H9 (cell line): ENCODE data around the gene ACAT1. TPM values are rescaled to one million over a fixed set of nuclear protein-coding genes. Genes with fewer than 3 reads are reported as not detected.

Experiments used
- DNase-seq: peaks from one replicate; pipeline ENCODE4 v3.0.0-alpha.2; 2017
- H2AFZ ChIP-seq: one replicate; pipeline ENCODE4 v1.6.1; 2013; ENCODE audit warnings: mild to moderate bottlenecking, low read length, control low read depth, moderate library complexity
- H2AK5ac ChIP-seq: 2 replicates; pipeline ENCODE4 v1.6.1; 2013; ENCODE audit warnings: low read length, control low read depth, mixed read lengths; ENCODE audit not compliant: insufficient read length
- H2BK120ac ChIP-seq: one replicate; pipeline ENCODE4 v1.6.1; 2013; ENCODE audit warnings: low read depth, mild to moderate bottlenecking, low read length, control low read depth, inconsistent platforms; ENCODE audit not compliant: poor library complexity, severe bottlenecking
- H2BK12ac ChIP-seq: 2 replicates; pipeline ENCODE4 v1.6.1; 2013; ENCODE audit warnings: low read length, control low read depth, mixed read lengths, low read depth; ENCODE audit not compliant: insufficient read length
- H2BK15ac ChIP-seq: 2 replicates; pipeline ENCODE4 v1.6.1; 2013; ENCODE audit warnings: low read depth, low read length, control low read depth
- H2BK20ac ChIP-seq: one replicate; pipeline ENCODE4 v1.6.1; 2013; ENCODE audit warnings: low read depth, mild to moderate bottlenecking, low read length, control low read depth, inconsistent platforms; ENCODE audit not compliant: poor library complexity, severe bottlenecking
- H2BK5ac ChIP-seq: 2 replicates; pipeline ENCODE4 v1.6.1; 2013; ENCODE audit warnings: low read length, control low read depth, mixed read lengths; ENCODE audit not compliant: insufficient read length
- H3K14ac ChIP-seq: 2 replicates; pipeline ENCODE4 v1.6.1; 2013; ENCODE audit warnings: low read length, control low read depth; ENCODE audit not compliant: insufficient read depth
- H3K18ac ChIP-seq: 2 replicates; pipeline ENCODE4 v1.6.1; 2013; ENCODE audit warnings: low read depth, mild to moderate bottlenecking, mixed read lengths, low read length, control low read depth; ENCODE audit not compliant: insufficient read length
- H3K23ac ChIP-seq: 2 replicates; pipeline ENCODE4 v1.6.1; 2013; ENCODE audit warnings: low read length, control low read depth, mixed read lengths, low read depth; ENCODE audit not compliant: insufficient read length
- H3K23me2 ChIP-seq: 2 replicates; pipeline ENCODE4 v1.6.1; 2013; ENCODE audit warnings: low read depth, mild to moderate bottlenecking, mixed read lengths, low read length, control low read depth; ENCODE audit not compliant: insufficient read length, poor library complexity, severe bottlenecking
- H3K27ac ChIP-seq: 2 replicates; pipeline ENCODE4 v1.5.1; 2013; ENCODE audit warnings: low read length, control low read depth, mixed read lengths, low read depth; ENCODE audit not compliant: insufficient read length
- H3K27me3 ChIP-seq: 2 replicates; pipeline ENCODE4 v1.6.1; 2013; ENCODE audit warnings: low read length, control low read depth, inconsistent platforms; ENCODE audit not compliant: insufficient read depth
- H3K4ac ChIP-seq: 2 replicates; pipeline ENCODE4 v1.6.1; 2013; ENCODE audit warnings: low read depth, mild to moderate bottlenecking, control low read depth, inconsistent platforms, low read length, moderate library complexity
- H3K4me1 ChIP-seq: 2 replicates; pipeline ENCODE4 v1.6.1; 2013; ENCODE audit warnings: low read length, control low read depth, inconsistent platforms; ENCODE audit not compliant: insufficient read depth
- H3K4me2 ChIP-seq: 2 replicates; pipeline ENCODE4 v1.6.1; 2013; ENCODE audit warnings: low read length, control low read depth, mixed read lengths; ENCODE audit not compliant: insufficient read length, insufficient read depth
- H3K56ac ChIP-seq: 2 replicates; pipeline ENCODE4 v1.6.1; 2013; ENCODE audit warnings: low read depth, mild to moderate bottlenecking, mixed read lengths, low read length, control low read depth; ENCODE audit not compliant: insufficient read length
- H3K79me1 ChIP-seq: 2 replicates; pipeline ENCODE4 v1.6.1; 2013; ENCODE audit warnings: low read depth, mild to moderate bottlenecking, moderate library complexity, low read length, control low read depth, inconsistent platforms; ENCODE audit not compliant: insufficient read depth, poor library complexity, severe bottlenecking
- H3K79me2 ChIP-seq: 2 replicates; pipeline ENCODE4 v1.6.1; 2013; ENCODE audit warnings: low read length, control low read depth, inconsistent platforms; ENCODE audit not compliant: insufficient read depth
- H3K9ac ChIP-seq: 2 replicates; pipeline ENCODE4 v1.6.1; 2013; ENCODE audit warnings: low read length, control low read depth, mixed read lengths; ENCODE audit not compliant: insufficient read length; ENCODE audit errors: extremely low read depth
- H3K9me3 ChIP-seq: one replicate; pipeline ENCODE4 v1.6.1; 2013; ENCODE audit warnings: low read depth, low read length, inconsistent platforms; ENCODE audit not compliant: control insufficient read depth
- H3T11ph ChIP-seq: one replicate; pipeline ENCODE4 v1.6.1; 2013; ENCODE audit warnings: mild to moderate bottlenecking, low read length, control low read depth, inconsistent platforms
- H4K20me1 ChIP-seq: one replicate; pipeline ENCODE4 v1.6.1; 2013; ENCODE audit not compliant: control insufficient read depth, insufficient read length, insufficient read depth
- H4K5ac ChIP-seq: 2 replicates; pipeline ENCODE4 v1.6.1; 2013; ENCODE audit warnings: low read depth, mild to moderate bottlenecking, mixed read lengths, low read length, control low read depth; ENCODE audit not compliant: insufficient read length
- H4K8ac ChIP-seq: replicated peaks from 2 replicates; pipeline ENCODE4 v1.6.1; 2013; ENCODE audit warnings: low read length, control low read depth, mixed read lengths, low read depth; ENCODE audit not compliant: insufficient read length
- H4K91ac ChIP-seq: 2 replicates; pipeline ENCODE4 v1.6.1; 2013; ENCODE audit warnings: low read depth, mild to moderate bottlenecking, moderate library complexity, mixed read lengths, low read length, control low read depth; ENCODE audit not compliant: insufficient read length
- H3K27ac Mint-ChIP-seq, 3 experiments: 2 replicates in 2 of 3; 3 replicates in 1 of 3; pipeline ENCODE4 v1.8.0; 2020 to 2021; ENCODE audit warnings: mixed read lengths in 3 of 3, mild to moderate bottlenecking in 1 of 3, moderate library complexity in 1 of 3
- H3K27me3 Mint-ChIP-seq: 2 replicates; pipeline ENCODE4 v1.8.0; 2021; ENCODE audit warnings: low read depth, mild to moderate bottlenecking, moderate library complexity, mixed read lengths
- H3K36me3 Mint-ChIP-seq, 3 experiments: 2 replicates in 2 of 3; 3 replicates in 1 of 3; pipeline ENCODE4 v1.8.0; 2020 to 2021; ENCODE audit warnings: low read depth in 3 of 3, mixed read lengths in 3 of 3; ENCODE audit not compliant: insufficient read depth in 1 of 3
- H3K4me1 Mint-ChIP-seq, 2 experiments: 2 replicates each; pipeline ENCODE4 v1.8.0; 2020; ENCODE audit warnings: mixed read lengths in 2 of 2
- H3K4me3 Mint-ChIP-seq, 2 experiments: 2 replicates in 1 of 2; 3 replicates in 1 of 2; pipeline ENCODE4 v1.8.0; 2020 to 2021; ENCODE audit warnings: mild to moderate bottlenecking in 2 of 2, mixed read lengths in 2 of 2, moderate library complexity in 1 of 2
- H3K9me3 Mint-ChIP-seq, 2 experiments: 2 replicates in 1 of 2; 3 replicates in 1 of 2; pipeline ENCODE4 v1.8.0; 2020; ENCODE audit warnings: mild to moderate bottlenecking in 2 of 2, mixed read lengths in 2 of 2, moderate library complexity in 1 of 2
- WGBS: extraction: QIAGEN DNeasy Blood & Tissue Kit; methylation state at CpG from one replicate; pipeline ENCODE4 v1.1.7; 2013; ENCODE audit warnings: missing lambda C conversion rate, low lambda C conversion rate, mixed read lengths; ENCODE audit not compliant: insufficient read length; ENCODE audit errors: extremely low coverage; 5-methylcytosine and 5-hydroxymethylcytosine counted together
- total RNA-seq: library from RNA; stranded (reverse); gene quantifications from 2 replicates; pipeline ENCODE4 v1.2.1, GENCODE V29; 2021
- TF ChIP-seq, protein P1 (sequence below): fragments of 200-600 bp; sonication (generic); conservative IDR thresholded peaks from 3 replicates; pipeline ENCODE4 v1.8.0; 2021; ENCODE audit warnings: antibody characterized with exemption, mild to moderate bottlenecking

Gene ACAT1
- total RNA-seq, 1 experiment from 2014 or later, result 39.1 TPM

DNA sequence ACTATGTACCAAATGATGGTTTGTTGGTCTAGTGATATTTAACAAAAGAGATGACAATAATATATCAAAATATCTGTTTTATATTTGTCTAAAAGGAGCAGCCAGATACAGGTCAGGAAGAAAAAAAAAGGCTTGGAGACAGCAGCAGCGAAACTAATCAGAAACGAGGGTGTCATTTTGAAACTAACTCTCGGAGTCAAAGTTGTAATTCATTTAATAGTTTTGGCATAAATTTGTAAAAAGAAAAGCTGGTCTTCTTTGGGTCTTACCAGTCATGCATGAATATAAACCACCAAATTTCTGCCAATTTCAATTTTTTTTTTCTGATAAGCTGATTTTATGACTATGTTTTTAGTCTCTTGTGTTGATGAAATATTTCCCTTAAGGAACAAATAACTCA, 75.5 kb downstream of the ACAT1 start:
- H3K23ac ChIP-seq, result no peak overlapping the region
- H3K27me3 Mint-ChIP-seq, result no peaks in the 10 kb centered on the region
- no peak overlapping the region for H3K9ac ChIP-seq
- H3K9me3 Mint-ChIP-seq, result no peaks in the 10 kb centered on the region
- no peak overlapping the region for H4K5ac ChIP-seq
- H2AFZ ChIP-seq, result no peak overlapping the region
- no peak overlapping the region for H3T11ph ChIP-seq
- no peaks in the 10 kb centered on the region for H3K9me3 ChIP-seq
- H4K20me1 ChIP-seq, result no peaks in the 10 kb centered on the region
- no peak overlapping the region for H3K56ac ChIP-seq
- no peak overlapping the region for H2BK20ac ChIP-seq
- H3K27ac ChIP-seq, result no peak overlapping the region
- TF ChIP-seq, protein P1, sequence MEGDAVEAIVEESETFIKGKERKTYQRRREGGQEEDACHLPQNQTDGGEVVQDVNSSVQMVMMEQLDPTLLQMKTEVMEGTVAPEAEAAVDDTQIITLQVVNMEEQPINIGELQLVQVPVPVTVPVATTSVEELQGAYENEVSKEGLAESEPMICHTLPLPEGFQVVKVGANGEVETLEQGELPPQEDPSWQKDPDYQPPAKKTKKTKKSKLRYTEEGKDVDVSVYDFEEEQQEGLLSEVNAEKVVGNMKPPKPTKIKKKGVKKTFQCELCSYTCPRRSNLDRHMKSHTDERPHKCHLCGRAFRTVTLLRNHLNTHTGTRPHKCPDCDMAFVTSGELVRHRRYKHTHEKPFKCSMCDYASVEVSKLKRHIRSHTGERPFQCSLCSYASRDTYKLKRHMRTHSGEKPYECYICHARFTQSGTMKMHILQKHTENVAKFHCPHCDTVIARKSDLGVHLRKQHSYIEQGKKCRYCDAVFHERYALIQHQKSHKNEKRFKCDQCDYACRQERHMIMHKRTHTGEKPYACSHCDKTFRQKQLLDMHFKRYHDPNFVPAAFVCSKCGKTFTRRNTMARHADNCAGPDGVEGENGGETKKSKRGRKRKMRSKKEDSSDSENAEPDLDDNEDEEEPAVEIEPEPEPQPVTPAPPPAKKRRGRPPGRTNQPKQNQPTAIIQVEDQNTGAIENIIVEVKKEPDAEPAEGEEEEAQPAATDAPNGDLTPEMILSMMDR, result no peak
- H2AK5ac ChIP-seq, result no peak overlapping the region
- H3K79me1 ChIP-seq, result no peaks in the 10 kb centered on the region
- no peaks in the 10 kb centered on the region; the same call in 1 of the 2 replicates for H3K79me2 ChIP-seq
- H2BK5ac ChIP-seq, result no peak overlapping the region
- H4K8ac ChIP-seq, result no peak overlapping the region
- no CpG with 5 or more reads among the region's 3 CpGs for WGBS
- H3K4me1 ChIP-seq, result peaks cover 6% of the 10 kb centered on the region; the same call in 1 of the 2 replicates
- no peak overlapping the region for H3K18ac ChIP-seq
- no peak overlapping the region for H2BK120ac ChIP-seq
- no peak overlapping the region for H3K4me2 ChIP-seq
- no peaks in the 10 kb centered on the region for H3K27me3 ChIP-seq
- peaks cover 14 to 18% of the 10 kb centered on the region in 2 experiments for H3K4me1 Mint-ChIP-seq
- H2BK12ac ChIP-seq, result no peak overlapping the region
- H3K4ac ChIP-seq, result no peak overlapping the region
- H3K36me3 Mint-ChIP-seq, result peaks cover 20 to 54% (median 44%) of the 10 kb centered on the region in 3 experiments; a peak in 6 of 7 replicates
- H3K27ac Mint-ChIP-seq, result no peak overlapping the region
- H4K91ac ChIP-seq, result no peak overlapping the region
- DNase-seq, result no peak
- H3K23me2 ChIP-seq, result no peaks in the 10 kb centered on the region
- no peak overlapping the region for H2BK15ac ChIP-seq
- H3K4me3 Mint-ChIP-seq, result no peak overlapping the region
- no peak overlapping the region for H3K14ac ChIP-seq

Other genes with a start within 250 kb of the ACAT1 start
- 9.2 and 9.7 TPM in 2 replicates for gene RAB39A, start 193.1 kb upstream of the ACAT1 start, total RNA-seq
- 37.3 and 37.7 TPM in 2 replicates for gene CUL5, start 112.7 kb upstream of the ACAT1 start, total RNA-seq
- 22.6 and 22.9 TPM in 2 replicates for gene NPAT, start 101.1 kb downstream of the ACAT1 start, total RNA-seq
- gene ATM, start 101.5 kb downstream of the ACAT1 start, total RNA-seq, result 54.1 and 58.9 TPM in 2 replicates